SK-N-SH treated with all-trans-retinoic acid at 6 μM for 48 hours (cell line): ENCODE data around the gene PKMYT1.
A peak's percentile ranks its signal among the peaks of the same experiment; 100 is the strongest.

Source experiments
- ATAC-seq: fragments of 200-7000 bp; cut with Tn5 transposase; 3 replicates; pipeline ENCODE4 v1.9.1; 2020; ENCODE audit warnings: mild to moderate bottlenecking, moderate library complexity
- BACH2 ChIP-seq: fragments of 250-450 bp; sonication (Bioruptor Pico); IDR thresholded peaks from 2 replicates; pipeline ENCODE4 v1.9.0; 2021; ENCODE audit warnings: mild to moderate bottlenecking, borderline replicate concordance
- CSDC2 ChIP-seq: fragments of 250-450 bp; sonication (Bioruptor Pico); IDR thresholded peaks from 2 replicates; pipeline ENCODE4 v1.5.0; 2020; ENCODE audit warnings: mild to moderate bottlenecking, moderate library complexity
- ESRRG ChIP-seq: fragments of 250-450 bp; sonication (Bioruptor Pico); IDR thresholded peaks from 2 replicates; pipeline ENCODE4 v1.6.1; 2021; ENCODE audit warnings: mild to moderate bottlenecking
- GLIS3 ChIP-seq: fragments of 250-450 bp; sonication (Bioruptor Pico); IDR thresholded peaks from 2 replicates; pipeline ENCODE4 v1.5.0; 2020; ENCODE audit warnings: mild to moderate bottlenecking, moderate library complexity
- ISL1 ChIP-seq: fragments of 250-450 bp; sonication (Bioruptor Pico); IDR thresholded peaks from 2 replicates; pipeline ENCODE4 v2.1.2; 2022; ENCODE audit warnings: mild to moderate bottlenecking, moderate library complexity
- POU6F1 ChIP-seq: fragments of 250-450 bp; sonication (Bioruptor Pico); IDR thresholded peaks from 2 replicates; pipeline ENCODE4 v1.8.0; 2021; ENCODE audit warnings: low read depth, mild to moderate bottlenecking, moderate library complexity, borderline replicate concordance
- PPARA ChIP-seq: fragments of 250-450 bp; sonication (Bioruptor Pico); IDR thresholded peaks from 2 replicates; pipeline ENCODE4 v1.5.0; 2020; ENCODE audit warnings: mild to moderate bottlenecking, borderline replicate concordance
- TCF4 ChIP-seq: fragments of 250-450 bp; sonication (Bioruptor Pico); IDR thresholded peaks from 2 replicates; pipeline ENCODE4 v1.8.0; 2021; ENCODE audit warnings: mild to moderate bottlenecking, moderate library complexity, borderline replicate concordance
- TOX ChIP-seq: fragments of 250-450 bp; sonication (Bioruptor Pico); IDR thresholded peaks from 2 replicates; pipeline ENCODE4 v1.8.0; 2021; ENCODE audit warnings: mild to moderate bottlenecking, moderate library complexity, borderline replicate concordance
- ZC3H10 ChIP-seq: fragments of 250-450 bp; sonication (Bioruptor Pico); IDR thresholded peaks from 2 replicates; pipeline ENCODE4 v1.5.1; 2021; ENCODE audit warnings: mild to moderate bottlenecking, moderate library complexity
- ZFP30 ChIP-seq: fragments of 450-650 bp; formaldehyde crosslinking; IDR thresholded peaks from 2 replicates; pipeline ENCODE4 v1.5.0; 2022; ENCODE audit warnings: mild to moderate bottlenecking, moderate library complexity
- ZNF565 ChIP-seq: fragments of 450-650 bp; formaldehyde crosslinking; conservative IDR thresholded peaks from 2 replicates; pipeline ENCODE4 v1.5.0; 2020; ENCODE audit warnings: low read depth, mild to moderate bottlenecking, moderate library complexity
- ZNF70 ChIP-seq: fragments of 450-650 bp; formaldehyde crosslinking; IDR thresholded peaks from 2 replicates; pipeline ENCODE4 v1.5.0; 2020; ENCODE audit warnings: mild to moderate bottlenecking, moderate library complexity
- ZNF8 ChIP-seq: fragments of 450-650 bp; formaldehyde crosslinking; IDR thresholded peaks from 2 replicates; pipeline ENCODE4 v1.5.0; 2020; ENCODE audit warnings: mild to moderate bottlenecking, moderate library complexity
- TF ChIP-seq, protein P1 (sequence below): fragments of 250-450 bp; sonication (Bioruptor Pico); IDR thresholded peaks from 2 replicates; pipeline ENCODE4 v1.8.0; 2020; ENCODE audit warnings: mild to moderate bottlenecking, moderate library complexity, borderline replicate concordance
- TF ChIP-seq, protein P2 (sequence below): fragments of 250-450 bp; sonication (Bioruptor Pico); IDR thresholded peaks from 2 replicates; pipeline ENCODE4 v1.5.1; 2021; ENCODE audit warnings: mild to moderate bottlenecking, moderate library complexity
- TF ChIP-seq, protein P3 (sequence below): fragments of 250-450 bp; sonication (Bioruptor Pico); IDR thresholded peaks from 2 replicates; pipeline ENCODE4 v1.5.1; 2020; ENCODE audit warnings: low read depth, mild to moderate bottlenecking, moderate library complexity

Gene PKMYT1

GRCh38 chr16:3020247-3020603 is 40.0 kb upstream of the PKMYT1 start, which contains the start of gene TNFRSF12A:
Gene TNFRSF12A (plus strand): TSS chr16:3020368. CDS start chr16:3020398, 30 bp downstream.
- peak; percentile 2; the same call in 2 of the 3 replicates for ATAC-seq
- TF ChIP-seq CSDC2 (CRISPR knock-in tag): 0 out of 2 replicates have a peak, but pooled peaks have one; percentile 16
- TF ChIP-seq, protein P1, sequence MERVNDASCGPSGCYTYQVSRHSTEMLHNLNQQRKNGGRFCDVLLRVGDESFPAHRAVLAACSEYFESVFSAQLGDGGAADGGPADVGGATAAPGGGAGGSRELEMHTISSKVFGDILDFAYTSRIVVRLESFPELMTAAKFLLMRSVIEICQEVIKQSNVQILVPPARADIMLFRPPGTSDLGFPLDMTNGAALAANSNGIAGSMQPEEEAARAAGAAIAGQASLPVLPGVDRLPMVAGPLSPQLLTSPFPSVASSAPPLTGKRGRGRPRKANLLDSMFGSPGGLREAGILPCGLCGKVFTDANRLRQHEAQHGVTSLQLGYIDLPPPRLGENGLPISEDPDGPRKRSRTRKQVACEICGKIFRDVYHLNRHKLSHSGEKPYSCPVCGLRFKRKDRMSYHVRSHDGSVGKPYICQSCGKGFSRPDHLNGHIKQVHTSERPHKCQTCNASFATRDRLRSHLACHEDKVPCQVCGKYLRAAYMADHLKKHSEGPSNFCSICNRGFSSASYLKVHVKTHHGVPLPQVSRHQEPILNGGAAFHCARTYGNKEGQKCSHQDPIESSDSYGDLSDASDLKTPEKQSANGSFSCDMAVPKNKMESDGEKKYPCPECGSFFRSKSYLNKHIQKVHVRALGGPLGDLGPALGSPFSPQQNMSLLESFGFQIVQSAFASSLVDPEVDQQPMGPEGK (CRISPR knock-in tag): no peak

DNA sequence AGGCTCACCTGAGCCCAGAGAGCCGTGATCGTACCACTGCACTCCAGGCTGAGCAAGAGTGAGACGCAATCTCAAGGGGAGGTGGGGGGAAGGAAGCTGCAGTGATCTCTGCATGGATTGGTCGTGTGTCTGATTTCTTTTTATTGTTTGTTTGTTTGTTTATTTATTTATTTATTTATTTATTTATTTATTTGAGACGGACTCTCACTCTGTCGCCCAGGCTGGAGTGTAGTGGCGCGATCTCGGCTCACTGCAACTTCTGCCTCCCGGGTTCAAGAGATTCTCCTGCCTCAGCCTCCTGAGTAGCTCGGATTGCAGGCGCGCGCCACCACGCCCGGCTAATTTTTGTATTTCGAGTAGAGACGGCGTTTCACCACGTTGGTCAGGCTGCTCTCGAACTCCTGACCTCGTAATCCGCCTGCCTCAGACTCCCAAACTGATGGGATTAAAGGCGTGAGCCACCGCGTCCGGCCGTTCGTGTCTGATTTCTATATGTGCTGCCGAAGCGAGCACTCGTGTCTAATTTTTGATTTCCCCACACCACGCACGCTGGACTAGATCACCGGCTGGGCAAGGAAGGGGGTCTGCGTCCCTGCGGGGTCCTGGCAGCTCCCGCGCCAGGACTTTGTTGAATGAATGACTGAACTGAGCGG is 39.5 kb upstream of the PKMYT1 start:
- ATAC-seq: no peak
- TF ChIP-seq ZNF70 (no peak), GLIS3 (CRISPR knock-in tag) (no peak)

DNA sequence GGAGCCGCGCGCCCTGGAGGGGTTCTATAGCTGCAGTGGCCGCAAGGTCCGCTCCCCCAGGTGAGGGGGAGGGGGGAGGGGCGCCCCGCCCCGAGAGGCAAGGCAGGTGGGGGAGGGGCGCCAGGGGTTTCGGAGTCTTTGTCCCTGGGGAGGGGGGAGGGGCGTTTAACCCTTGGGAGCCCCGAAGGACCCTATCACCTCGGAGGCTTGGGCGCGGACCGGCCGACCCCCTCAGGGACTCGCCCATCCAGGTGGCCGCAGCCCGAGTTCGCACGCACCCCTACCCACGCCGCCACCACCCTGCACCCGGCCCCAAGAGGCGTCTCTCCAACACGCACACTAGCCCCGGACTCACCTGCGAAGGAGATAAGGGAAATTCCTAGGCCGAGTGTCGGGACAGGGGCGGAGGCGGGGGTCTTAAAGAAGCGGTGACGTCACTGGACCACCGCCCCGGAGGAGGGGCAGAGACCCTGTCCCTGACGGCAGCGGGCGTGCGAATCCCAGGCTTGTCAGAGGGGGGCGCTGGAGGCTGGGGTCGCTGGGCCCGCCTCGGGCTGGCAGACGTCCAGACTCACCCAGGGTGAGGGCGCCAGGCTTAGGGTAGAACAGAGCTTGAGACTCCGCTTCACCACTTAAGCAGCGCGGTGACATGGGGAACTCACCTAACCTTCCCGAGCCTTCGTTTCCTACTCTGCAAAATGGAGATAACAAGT is 37.7 kb upstream of the PKMYT1 start, which contains the start of gene CLDN6:
Gene CLDN6 (minus strand): TSS at position 390 of the 713 bp plus-strand sequence. CDS start 2,162 bp downstream, outside the sequence.
- TF ChIP-seq TCF4 (CRISPR knock-in tag): no peak
- no peak for TF ChIP-seq BACH2
- TF ChIP-seq, protein P1 (CRISPR knock-in tag): no peak
- TF ChIP-seq, protein P2, sequence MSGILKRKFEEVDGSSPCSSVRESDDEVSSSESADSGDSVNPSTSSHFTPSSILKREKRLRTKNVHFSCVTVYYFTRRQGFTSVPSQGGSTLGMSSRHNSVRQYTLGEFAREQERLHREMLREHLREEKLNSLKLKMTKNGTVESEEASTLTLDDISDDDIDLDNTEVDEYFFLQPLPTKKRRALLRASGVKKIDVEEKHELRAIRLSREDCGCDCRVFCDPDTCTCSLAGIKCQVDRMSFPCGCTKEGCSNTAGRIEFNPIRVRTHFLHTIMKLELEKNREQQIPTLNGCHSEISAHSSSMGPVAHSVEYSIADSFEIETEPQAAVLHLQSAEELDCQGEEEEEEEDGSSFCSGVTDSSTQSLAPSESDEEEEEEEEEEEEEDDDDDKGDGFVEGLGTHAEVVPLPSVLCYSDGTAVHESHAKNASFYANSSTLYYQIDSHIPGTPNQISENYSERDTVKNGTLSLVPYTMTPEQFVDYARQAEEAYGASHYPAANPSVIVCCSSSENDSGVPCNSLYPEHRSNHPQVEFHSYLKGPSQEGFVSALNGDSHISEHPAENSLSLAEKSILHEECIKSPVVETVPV (CRISPR knock-in tag): no peak
- no peak for TF ChIP-seq ZFP30 (CRISPR knock-in tag)
- TF ChIP-seq, protein P3, sequence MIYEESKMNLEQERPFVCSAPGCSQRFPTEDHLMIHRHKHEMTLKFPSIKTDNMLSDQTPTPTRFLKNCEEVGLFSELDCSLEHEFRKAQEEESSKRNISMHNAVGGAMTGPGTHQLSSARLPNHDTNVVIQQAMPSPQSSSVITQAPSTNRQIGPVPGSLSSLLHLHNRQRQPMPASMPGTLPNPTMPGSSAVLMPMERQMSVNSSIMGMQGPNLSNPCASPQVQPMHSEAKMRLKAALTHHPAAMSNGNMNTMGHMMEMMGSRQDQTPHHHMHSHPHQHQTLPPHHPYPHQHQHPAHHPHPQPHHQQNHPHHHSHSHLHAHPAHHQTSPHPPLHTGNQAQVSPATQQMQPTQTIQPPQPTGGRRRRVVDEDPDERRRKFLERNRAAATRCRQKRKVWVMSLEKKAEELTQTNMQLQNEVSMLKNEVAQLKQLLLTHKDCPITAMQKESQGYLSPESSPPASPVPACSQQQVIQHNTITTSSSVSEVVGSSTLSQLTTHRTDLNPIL (CRISPR knock-in tag): no peak
- TF ChIP-seq ZNF8: no peak
- no peak for TF ChIP-seq TOX
- no peak for ATAC-seq

DNA sequence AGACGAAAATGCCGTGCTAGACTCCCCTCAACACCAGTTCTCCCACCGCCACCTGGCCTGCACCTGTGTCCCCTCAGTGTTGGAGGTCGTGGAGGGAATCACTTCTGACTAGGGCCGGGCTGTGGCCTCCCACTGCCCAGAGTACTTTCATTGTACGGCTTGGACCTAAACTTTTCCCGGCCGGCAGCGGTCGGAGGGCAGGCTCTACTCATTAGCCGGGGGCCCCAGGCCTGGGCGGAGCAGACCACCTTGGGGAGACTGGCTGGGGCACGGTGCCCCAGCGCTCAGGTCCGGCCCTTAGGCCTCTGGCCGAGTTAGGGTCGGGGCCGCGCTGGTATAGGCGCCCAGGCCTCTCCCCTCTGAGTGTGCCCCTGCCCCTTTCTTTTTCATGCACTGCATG is 37.1 kb upstream of the PKMYT1 start:
- ATAC-seq: no peak
- TF ChIP-seq PPARA (no peak), ZNF565 (CRISPR knock-in tag) (no peak), ZFP30 (CRISPR knock-in tag) (no peak)

- no peak for ATAC-seq
- TF ChIP-seq, protein P1 (CRISPR knock-in tag): no peak
- TF ChIP-seq TCF4 (CRISPR knock-in tag) (no peak), PPARA (no peak), TOX (no peak), ZC3H10 (CRISPR knock-in tag) (no peak), GLIS3 (CRISPR knock-in tag) (no peak), BACH2 (no peak), ZNF70 (no peak), CSDC2 (CRISPR knock-in tag) (no peak), POU6F1 (no peak), ESRRG (CRISPR knock-in tag) (no peak), ISL1 (CRISPR knock-in tag) (no peak)
- TF ChIP-seq, protein P2 (CRISPR knock-in tag): no peak
- TF ChIP-seq, protein P3 (CRISPR knock-in tag): no peak
These were observed 35.7 kb upstream of the PKMYT1 start for GRCh38 chr16:3015865-3016521.
